ENCODE results near the gene POC1A.
"Not testable (repeated sequence)": the region's sequence is repeated elsewhere in the genome, so short reads cannot be mapped to it uniquely, and the experiment has no call there.

Gene POC1A

DNA sequence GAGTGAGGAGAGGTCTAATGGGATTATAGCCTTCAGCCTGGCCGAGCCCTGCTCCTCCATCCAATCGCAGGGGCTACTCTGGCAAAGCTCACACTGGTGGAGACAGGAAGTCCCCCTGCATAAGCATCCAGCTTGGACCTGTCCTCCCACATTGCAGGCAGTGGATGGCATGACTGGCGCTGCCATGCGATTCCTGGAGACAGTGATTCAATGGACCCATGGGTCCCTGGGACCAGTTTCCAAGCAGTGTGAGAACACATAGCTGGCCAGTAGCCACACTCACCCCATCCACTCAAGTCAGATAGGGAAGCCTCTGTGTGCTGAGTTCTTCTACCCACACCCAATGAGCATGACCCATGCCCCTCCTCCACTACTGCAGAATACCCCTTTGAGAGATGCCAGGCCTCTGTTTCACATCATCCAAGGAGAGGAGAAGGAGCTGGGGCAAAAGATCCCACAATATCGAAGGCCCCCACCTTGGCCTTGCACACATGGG is 18.1 kb upstream of the POC1A start:
- Histone ChIP-seq H3K9me3 (ENCODE audit: control insufficient read depth in 1 of 2, low read length in 2 of 2) (no peaks in the 10 kb centered on the region), H3K27ac (ENCODE audit: low read length) (no peak overlapping the region), H3K4me3 (ENCODE audit: low read depth in 1 of 2, low read length in 2 of 2) (no peak overlapping the region), H3K36me3 (ENCODE audit: control insufficient read depth in 1 of 2, insufficient read depth in 2 of 2, low read length in 2 of 2) (no peaks in the 10 kb centered on the region), H3K27me3 (ENCODE audit: low read depth, low read length) (no peaks in the 10 kb centered on the region), H3K4me1 (ENCODE audit: control insufficient read depth in 1 of 2, insufficient read depth in 2 of 2, low read length in 2 of 2) (no peaks in the 10 kb centered on the region)

DNA sequence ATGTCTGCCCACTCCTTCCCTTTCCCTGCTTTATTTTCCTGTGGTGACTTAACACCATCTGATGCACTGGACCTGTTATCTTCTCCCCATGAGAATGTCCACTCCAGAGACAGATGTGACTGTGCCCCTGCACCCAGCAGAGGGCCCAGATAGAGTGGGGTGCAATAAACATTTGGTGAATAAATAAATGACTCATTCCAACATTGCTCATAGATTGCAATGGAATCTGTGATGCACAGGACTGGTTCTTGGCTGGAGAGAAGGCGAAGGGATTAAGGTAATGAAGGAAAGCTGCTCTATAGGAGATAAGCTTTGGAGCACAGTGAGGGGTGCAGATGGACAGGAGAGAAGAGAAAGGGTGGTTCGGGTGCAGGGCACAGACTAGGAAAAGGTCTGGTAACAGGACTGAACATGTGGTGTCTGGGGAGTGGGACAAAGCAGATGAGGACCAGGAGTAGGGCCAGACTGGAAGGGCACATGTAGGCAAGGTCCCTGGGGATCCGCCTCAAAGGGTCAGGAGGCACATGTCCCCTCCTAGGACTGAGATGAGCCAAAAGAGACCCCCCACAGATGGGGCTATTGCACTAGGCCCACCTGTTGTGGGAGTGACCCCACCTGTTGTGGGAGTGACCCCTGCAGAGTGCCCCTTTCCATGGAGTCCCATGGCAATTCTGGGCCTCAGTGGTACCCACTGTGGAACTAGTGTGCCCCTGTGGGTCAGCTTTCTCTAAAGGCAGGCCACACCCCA is 17.5 kb upstream of the POC1A start:
- Histone ChIP-seq H3K9me3 (ENCODE audit: control insufficient read depth in 1 of 2, low read length in 2 of 2) (no peaks in the 10 kb centered on the region), H3K36me3 (ENCODE audit: control insufficient read depth in 1 of 2, insufficient read depth in 2 of 2, low read length in 2 of 2) (no peaks in the 10 kb centered on the region), H3K4me3 (ENCODE audit: low read depth in 1 of 2, low read length in 2 of 2) (no peak overlapping the region), H3K27ac (ENCODE audit: low read length) (no peak overlapping the region), H3K4me1 (ENCODE audit: control insufficient read depth in 1 of 2, insufficient read depth in 2 of 2, low read length in 2 of 2) (no peaks in the 10 kb centered on the region), H3K27me3 (ENCODE audit: low read depth, low read length) (no peaks in the 10 kb centered on the region)

DNA sequence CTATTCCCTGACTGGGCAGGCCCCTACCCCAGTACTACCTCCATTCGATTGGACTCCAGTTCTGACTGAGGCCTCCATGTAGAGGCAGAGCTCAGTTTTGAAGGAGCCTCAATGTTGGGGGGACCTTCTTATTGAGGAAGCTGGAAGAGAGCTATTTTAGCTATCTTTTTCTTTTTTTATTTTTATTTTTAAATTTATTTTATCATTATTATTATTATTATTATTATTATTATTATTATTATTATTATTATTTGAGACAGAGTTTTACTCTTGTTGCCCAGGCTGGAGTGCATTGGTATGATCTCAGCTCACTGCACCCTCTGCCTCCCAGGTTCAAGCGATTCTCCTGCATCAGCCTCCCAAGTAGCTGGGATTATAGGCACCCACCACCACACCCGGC is 16.0 kb upstream of the POC1A start:
- H3K36me3 ChIP-seq (ENCODE audit: control insufficient read depth in 1 of 2, insufficient read depth in 2 of 2, low read length in 2 of 2); H3K4me1 ChIP-seq (ENCODE audit: control insufficient read depth in 1 of 2, insufficient read depth in 2 of 2, low read length in 2 of 2); H3K9me3 ChIP-seq (ENCODE audit: control insufficient read depth in 1 of 2, low read length in 2 of 2); H3K27ac ChIP-seq (ENCODE audit: low read length); H3K27me3 ChIP-seq (ENCODE audit: low read depth, low read length); H3K4me3 ChIP-seq (ENCODE audit: low read depth in 1 of 2, low read length in 2 of 2): not testable (repeated sequence)

DNA sequence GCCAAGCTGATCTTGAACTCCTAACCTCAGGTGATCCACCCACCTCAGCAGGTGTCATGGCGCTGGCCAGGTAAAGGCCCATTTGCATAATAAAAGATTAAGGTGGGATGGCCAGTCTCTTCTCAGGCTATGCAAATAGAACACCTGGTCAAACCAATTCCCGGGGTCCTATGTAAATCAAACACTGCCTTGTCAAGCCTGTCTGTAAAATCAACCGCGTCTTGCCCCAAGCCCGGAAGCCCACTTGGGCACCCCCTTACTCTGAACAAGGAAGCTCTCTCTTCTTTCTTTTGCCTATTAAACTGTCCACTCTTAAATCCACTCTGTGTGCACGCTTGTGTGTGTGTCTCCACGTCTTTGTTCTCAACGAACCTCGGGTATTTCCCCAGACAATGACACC is 13.0 kb upstream of the POC1A start:
- Histone ChIP-seq H3K9me3 (ENCODE audit: control insufficient read depth in 1 of 2, low read length in 2 of 2) (no peaks in the 10 kb centered on the region), H3K36me3 (ENCODE audit: control insufficient read depth in 1 of 2, insufficient read depth in 2 of 2, low read length in 2 of 2) (no peaks in the 10 kb centered on the region), H3K27ac (ENCODE audit: low read length) (no peak overlapping the region), H3K4me3 (ENCODE audit: low read depth in 1 of 2, low read length in 2 of 2) (no peak overlapping the region), H3K4me1 (ENCODE audit: control insufficient read depth in 1 of 2, insufficient read depth in 2 of 2, low read length in 2 of 2) (no peaks in the 10 kb centered on the region), H3K27me3 (ENCODE audit: low read depth, low read length) (no peaks in the 10 kb centered on the region)

GRCh38 chr3:52162250-52162872 is 8.1 kb upstream of the POC1A start:
- H3K4me1 ChIP-seq (ENCODE audit: control insufficient read depth in 1 of 2, insufficient read depth in 2 of 2, low read length in 2 of 2), result no peaks in the 10 kb centered on the region
- no peaks in the 10 kb centered on the region for H3K36me3 ChIP-seq (ENCODE audit: control insufficient read depth in 1 of 2, insufficient read depth in 2 of 2, low read length in 2 of 2)
- no peaks in the 10 kb centered on the region for H3K27me3 ChIP-seq (ENCODE audit: low read depth, low read length)

DNA sequence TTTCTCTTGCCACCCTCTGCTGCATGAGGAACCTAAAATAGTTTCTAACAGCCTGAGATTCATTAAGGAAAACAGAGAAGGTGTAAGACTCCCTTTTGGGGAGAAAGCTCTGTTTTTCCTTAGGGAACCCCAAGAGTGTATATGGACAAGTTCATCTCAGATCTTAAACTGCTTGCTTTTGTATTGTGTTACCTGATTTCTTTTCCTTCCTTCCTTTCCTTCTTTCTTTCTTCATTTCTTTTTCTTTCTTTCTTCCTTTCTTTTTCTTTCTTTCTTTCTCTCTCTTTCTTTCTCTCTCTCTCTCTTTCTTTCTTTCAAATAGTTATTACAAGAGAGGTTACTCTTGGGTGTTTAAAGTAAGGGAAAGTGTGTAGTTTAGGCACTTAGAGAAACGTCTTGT is 5.3 kb upstream of the POC1A start:
- no peak overlapping the region for H3K4me3 ChIP-seq (ENCODE audit: low read depth in 1 of 2, low read length in 2 of 2)

More at GRCh38 chr3:52162250-52162872, 8.1 kb upstream of the POC1A start:
- H3K27ac ChIP-seq (ENCODE audit: low read length), result no peak overlapping the region
- no peak overlapping the region for H3K4me3 ChIP-seq (ENCODE audit: low read depth in 1 of 2, low read length in 2 of 2)
- H3K9me3 ChIP-seq (ENCODE audit: control insufficient read depth in 1 of 2, low read length in 2 of 2), result no peaks in the 10 kb centered on the region

DNA sequence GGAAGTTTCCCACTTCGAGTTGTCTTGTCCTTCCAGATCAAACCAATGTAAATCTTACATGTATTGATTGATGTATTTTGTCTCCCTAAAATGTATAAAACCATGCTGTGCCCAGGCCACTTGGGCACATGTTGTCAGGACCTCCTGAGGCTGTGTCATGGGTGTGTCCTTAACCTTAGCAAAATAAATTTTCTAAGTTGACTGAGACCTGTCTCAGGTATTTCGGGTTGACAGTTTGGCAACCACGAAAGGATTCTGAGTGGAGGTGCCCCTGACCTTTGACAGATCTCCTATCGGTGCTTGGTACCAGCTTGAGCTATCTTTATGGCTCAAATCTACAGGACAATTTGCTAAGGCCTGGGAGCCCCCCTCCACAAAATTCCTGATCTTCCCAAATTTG is 1.7 kb upstream of the POC1A start:
- no peak overlapping the region for H3K27ac ChIP-seq (ENCODE audit: low read length)
- H3K27me3 ChIP-seq (ENCODE audit: low read depth, low read length), result no peaks in the 10 kb centered on the region
- no peaks in the 10 kb centered on the region for H3K36me3 ChIP-seq (ENCODE audit: control insufficient read depth in 1 of 2, insufficient read depth in 2 of 2, low read length in 2 of 2)
- peaks cover 5 to 8% of the 10 kb centered on the region in 2 donors for H3K4me1 ChIP-seq (ENCODE audit: control insufficient read depth in 1 of 2, insufficient read depth in 2 of 2, low read length in 2 of 2)
- no peak overlapping the region for H3K4me3 ChIP-seq (ENCODE audit: low read depth in 1 of 2, low read length in 2 of 2)
- no peaks in the 10 kb centered on the region for H3K9me3 ChIP-seq (ENCODE audit: control insufficient read depth in 1 of 2, low read length in 2 of 2)

More for the DNA sequence above, 5.3 kb upstream of the POC1A start:
- H3K27ac ChIP-seq (ENCODE audit: low read length), result no peak overlapping the region
- no peaks in the 10 kb centered on the region for H3K4me1 ChIP-seq (ENCODE audit: control insufficient read depth in 1 of 2, insufficient read depth in 2 of 2, low read length in 2 of 2)
- H3K27me3 ChIP-seq (ENCODE audit: low read depth, low read length), result no peaks in the 10 kb centered on the region
- H3K36me3 ChIP-seq (ENCODE audit: control insufficient read depth in 1 of 2, insufficient read depth in 2 of 2, low read length in 2 of 2), result no peaks in the 10 kb centered on the region
- no peaks in the 10 kb centered on the region for H3K9me3 ChIP-seq (ENCODE audit: control insufficient read depth in 1 of 2, low read length in 2 of 2)

GRCh38 chr3:52153389-52154096 is 680 bp downstream of the POC1A start:
- H3K9me3 ChIP-seq (ENCODE audit: control insufficient read depth in 1 of 2, low read length in 2 of 2), result no peaks in the 10 kb centered on the region
- H3K36me3 ChIP-seq (ENCODE audit: control insufficient read depth in 1 of 2, insufficient read depth in 2 of 2, low read length in 2 of 2), result no peaks in the 10 kb centered on the region
- no peaks in the 10 kb centered on the region for H3K27me3 ChIP-seq (ENCODE audit: low read depth, low read length)
- no peak overlapping the region for H3K27ac ChIP-seq (ENCODE audit: low read length)
- H3K4me1 ChIP-seq (ENCODE audit: control insufficient read depth in 1 of 2, insufficient read depth in 2 of 2, low read length in 2 of 2), result peaks cover 5 to 8% of the 10 kb centered on the region in 2 donors
- H3K4me3 ChIP-seq (ENCODE audit: low read depth in 1 of 2, low read length in 2 of 2), result peak overlapping the region; percentile 67 to 72

GRCh38 chr3:52151991-52152390 is 2.2 kb downstream of the POC1A start:
- H3K36me3 ChIP-seq (ENCODE audit: control insufficient read depth in 1 of 2, insufficient read depth in 2 of 2, low read length in 2 of 2); H3K9me3 ChIP-seq (ENCODE audit: control insufficient read depth in 1 of 2, low read length in 2 of 2); H3K27ac ChIP-seq (ENCODE audit: low read length): not testable (repeated sequence)

DNA sequence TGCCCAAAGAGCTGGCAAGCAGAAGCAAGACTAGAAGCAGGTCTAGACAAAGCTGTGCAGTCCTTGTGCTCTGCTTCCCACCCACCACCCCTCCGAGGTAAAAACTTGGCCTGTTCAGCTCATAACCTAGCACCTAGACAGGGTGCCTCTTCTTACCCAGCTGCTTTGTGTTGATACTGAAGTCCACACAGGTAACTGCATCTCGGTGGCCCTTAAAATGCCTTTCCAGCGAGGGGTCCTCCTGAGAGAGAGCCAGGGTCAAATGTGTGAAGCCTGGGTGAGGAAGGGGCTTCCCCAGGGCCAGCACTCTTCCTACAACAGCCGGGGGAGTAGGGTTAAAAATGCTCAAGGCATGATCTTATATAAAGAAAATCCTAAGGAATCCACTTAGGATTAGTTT is 3.4 kb downstream of the POC1A start:
- Histone ChIP-seq H3K27ac (ENCODE audit: low read length) (no peak overlapping the region), H3K4me1 (ENCODE audit: control insufficient read depth in 1 of 2, insufficient read depth in 2 of 2, low read length in 2 of 2) (peaks cover 5 to 8% of the 10 kb centered on the region in 2 donors), H3K27me3 (ENCODE audit: low read depth, low read length) (no peaks in the 10 kb centered on the region)

More at GRCh38 chr3:52151991-52152390, 2.2 kb downstream of the POC1A start:
- H3K4me3 ChIP-seq (ENCODE audit: low read depth in 1 of 2, low read length in 2 of 2); H3K27me3 ChIP-seq (ENCODE audit: low read depth, low read length); H3K4me1 ChIP-seq (ENCODE audit: control insufficient read depth in 1 of 2, insufficient read depth in 2 of 2, low read length in 2 of 2): not testable (repeated sequence)

GRCh38 chr3:52150357-52150756 is 3.9 kb downstream of the POC1A start:
- H3K4me1 ChIP-seq (ENCODE audit: control insufficient read depth in 1 of 2, insufficient read depth in 2 of 2, low read length in 2 of 2), result peaks cover 5 to 8% of the 10 kb centered on the region in 2 donors
- H3K9me3 ChIP-seq (ENCODE audit: control insufficient read depth in 1 of 2, low read length in 2 of 2), result no peaks in the 10 kb centered on the region
- H3K36me3 ChIP-seq (ENCODE audit: control insufficient read depth in 1 of 2, insufficient read depth in 2 of 2, low read length in 2 of 2), result no peaks in the 10 kb centered on the region
- no peaks in the 10 kb centered on the region for H3K27me3 ChIP-seq (ENCODE audit: low read depth, low read length)
- H3K27ac ChIP-seq (ENCODE audit: low read length), result no peak overlapping the region
- H3K4me3 ChIP-seq (ENCODE audit: low read depth in 1 of 2, low read length in 2 of 2), result no peak overlapping the region

More for the DNA sequence above, 3.4 kb downstream of the POC1A start:
- Histone ChIP-seq H3K9me3 (ENCODE audit: control insufficient read depth in 1 of 2, low read length in 2 of 2) (no peaks in the 10 kb centered on the region), H3K4me3 (ENCODE audit: low read depth in 1 of 2, low read length in 2 of 2) (no peak overlapping the region), H3K36me3 (ENCODE audit: control insufficient read depth in 1 of 2, insufficient read depth in 2 of 2, low read length in 2 of 2) (no peaks in the 10 kb centered on the region)
